H1 (cell line): ENCODE data around the gene APLP1. TPM values are rescaled to one million over a fixed set of nuclear protein-coding genes. Genes with fewer than 3 reads are reported as not detected.
A peak's percentile ranks its signal among the peaks of the same experiment; 100 is the strongest.

Experiments used
- BCL11A ChIP-seq, 2 experiments: IDR thresholded peaks; one replicate each; pipeline ENCODE4 v1.6.1; 2011; ENCODE audit warnings: low read depth in 2 of 2, low read length in 2 of 2, mild to moderate bottlenecking in 2 of 2
- CHD1 ChIP-seq: IDR thresholded peaks from 2 replicates; pipeline ENCODE4 v1.6.1; 2012; ENCODE audit warnings: low read depth, low read length, improper control_type of control experiment
- CHD7 ChIP-seq: fragments of 300-600 bp; sonication (generic); IDR thresholded peaks from 2 replicates; pipeline ENCODE4 v1.7.1; 2012; ENCODE audit warnings: low read length, moderate library complexity, mild to moderate bottlenecking, inconsistent platforms; ENCODE audit not compliant: insufficient replicate concordance
- SIX5 ChIP-seq: IDR thresholded peaks from 2 replicates; pipeline ENCODE4 v1.6.1; 2011; ENCODE audit warnings: mild to moderate bottlenecking, low read depth, low read length
- SP1 ChIP-seq: IDR thresholded peaks from 2 replicates; pipeline ENCODE4 v1.6.1; 2011; ENCODE audit warnings: low read depth, low read length
- YY1 ChIP-seq: IDR thresholded peaks from 2 replicates; pipeline ENCODE4 v1.6.1; 2011; ENCODE audit warnings: low read depth, mild to moderate bottlenecking, low read length
- polyA plus RNA-seq, 7 experiments: library from polyadenylated mRNA; depleted of rRNA in 3 of 7; stranded (reverse) in 5 of 7; unstranded in 2 of 7; fragments of >200 nt in 5 of 7; fragments of 200-250 nt in 2 of 7; gene quantifications; 1 replicate in 5 of 7; 2 replicates in 1 of 7; 4 replicates in 1 of 7; pipeline versions ENCODE4 v1.2.1 to v1.2.3, GENCODE V29; 2011 to 2013; ENCODE audit warnings: missing spikeins in 2 of 7, mixed read lengths in 2 of 7
- total RNA-seq: library from RNA; stranded (reverse); fragmentation: NEBNext Ultra II Directional; extraction: Animal tissue kit (Norgen Biotek cat#: 25700); gene quantifications from 2 replicates; pipeline ENCODE4 v1.2.1, GENCODE V29; 2021

The APLP1 gene
- total and polyA plus RNA-seq, 2 of the 8 experiments (the other 6 are each of a cell fraction or from before 2014, with no cell fraction given): 19.9 to 22.0 TPM

GRCh38 chr19:35872180-35872579 is 3.8 kb downstream of the APLP1 start (continued):
- TF ChIP-seq CHD7 (no peak), SP1 (no peak), SIX5 (peak; percentile 91), BCL11A (IDR thresholded peaks at IDR 0.05; ENCODE audit: low read depth in 2 of 2, low read length in 2 of 2) (no peak), CHD1 (no peak), YY1 (peak; percentile 80; the same call in 1 of the 2 replicates)
